ENCODE results near the gene TRIO.

- TF ChIP-seq, protein P1, sequence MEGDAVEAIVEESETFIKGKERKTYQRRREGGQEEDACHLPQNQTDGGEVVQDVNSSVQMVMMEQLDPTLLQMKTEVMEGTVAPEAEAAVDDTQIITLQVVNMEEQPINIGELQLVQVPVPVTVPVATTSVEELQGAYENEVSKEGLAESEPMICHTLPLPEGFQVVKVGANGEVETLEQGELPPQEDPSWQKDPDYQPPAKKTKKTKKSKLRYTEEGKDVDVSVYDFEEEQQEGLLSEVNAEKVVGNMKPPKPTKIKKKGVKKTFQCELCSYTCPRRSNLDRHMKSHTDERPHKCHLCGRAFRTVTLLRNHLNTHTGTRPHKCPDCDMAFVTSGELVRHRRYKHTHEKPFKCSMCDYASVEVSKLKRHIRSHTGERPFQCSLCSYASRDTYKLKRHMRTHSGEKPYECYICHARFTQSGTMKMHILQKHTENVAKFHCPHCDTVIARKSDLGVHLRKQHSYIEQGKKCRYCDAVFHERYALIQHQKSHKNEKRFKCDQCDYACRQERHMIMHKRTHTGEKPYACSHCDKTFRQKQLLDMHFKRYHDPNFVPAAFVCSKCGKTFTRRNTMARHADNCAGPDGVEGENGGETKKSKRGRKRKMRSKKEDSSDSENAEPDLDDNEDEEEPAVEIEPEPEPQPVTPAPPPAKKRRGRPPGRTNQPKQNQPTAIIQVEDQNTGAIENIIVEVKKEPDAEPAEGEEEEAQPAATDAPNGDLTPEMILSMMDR (tag by site-specific recombination; IDR thresholded peaks at IDR 0.05) = no peak
- TF ChIP-seq ZNF335 (tag by site-specific recombination; conservative IDR thresholded peaks at IDR 0.05) = no peak
- no peak for TF ChIP-seq TCF7L2 (IDR thresholded peaks at IDR 0.05; ENCODE audit: borderline replicate concordance, low read depth, low read length)
- no peak for TF ChIP-seq EGR2 (tag by site-specific recombination; IDR thresholded peaks at IDR 0.05; ENCODE audit: low read depth)
- TF ChIP-seq ZNF530 (tag by site-specific recombination; IDR thresholded peaks at IDR 0.05; ENCODE audit: low read depth) = no peak
- no peak for TF ChIP-seq ZNF843 (tag by site-specific recombination; IDR thresholded peaks at IDR 0.05)
Measured at GRCh38 chr5:14168144-14168792, 25.1 kb downstream of the TRIO start.
